HL-60 (cell line): ENCODE data around the gene PSMC5.

Source experiments
- TF ChIP-seq, protein P1 (sequence below): IDR thresholded peaks from one replicate; pipeline ENCODE4 v1.5.1; 2011; ENCODE audit warnings: low read length, control low read depth, inconsistent platforms; ENCODE audit not compliant: insufficient read depth
- TF ChIP-seq, protein P2 (sequence below): IDR thresholded peaks from 2 replicates; pipeline ENCODE4 v1.6.1; 2012; ENCODE audit warnings: low read depth; ENCODE audit not compliant: insufficient replicate concordance

DNA sequence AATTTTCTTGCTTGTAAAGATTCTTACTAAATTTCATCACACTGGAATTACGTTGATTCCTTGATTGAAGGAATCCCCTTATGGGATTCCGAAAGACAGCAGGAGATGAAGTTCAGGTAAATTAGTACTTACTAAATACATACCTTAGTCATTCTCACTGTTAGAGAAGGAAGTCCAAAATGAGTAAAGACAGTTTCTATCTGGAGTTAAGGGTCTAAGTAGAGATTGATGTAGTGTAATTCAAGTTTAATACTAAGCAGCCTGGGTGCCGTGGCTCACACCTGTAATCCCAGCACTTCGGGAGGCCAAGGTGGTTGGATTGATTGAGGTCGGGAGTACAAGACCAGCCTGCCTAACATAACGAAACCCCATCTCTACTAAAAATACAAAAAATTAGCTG is 43.7 kb upstream of the PSMC5 start:
- TF ChIP-seq, protein P1, sequence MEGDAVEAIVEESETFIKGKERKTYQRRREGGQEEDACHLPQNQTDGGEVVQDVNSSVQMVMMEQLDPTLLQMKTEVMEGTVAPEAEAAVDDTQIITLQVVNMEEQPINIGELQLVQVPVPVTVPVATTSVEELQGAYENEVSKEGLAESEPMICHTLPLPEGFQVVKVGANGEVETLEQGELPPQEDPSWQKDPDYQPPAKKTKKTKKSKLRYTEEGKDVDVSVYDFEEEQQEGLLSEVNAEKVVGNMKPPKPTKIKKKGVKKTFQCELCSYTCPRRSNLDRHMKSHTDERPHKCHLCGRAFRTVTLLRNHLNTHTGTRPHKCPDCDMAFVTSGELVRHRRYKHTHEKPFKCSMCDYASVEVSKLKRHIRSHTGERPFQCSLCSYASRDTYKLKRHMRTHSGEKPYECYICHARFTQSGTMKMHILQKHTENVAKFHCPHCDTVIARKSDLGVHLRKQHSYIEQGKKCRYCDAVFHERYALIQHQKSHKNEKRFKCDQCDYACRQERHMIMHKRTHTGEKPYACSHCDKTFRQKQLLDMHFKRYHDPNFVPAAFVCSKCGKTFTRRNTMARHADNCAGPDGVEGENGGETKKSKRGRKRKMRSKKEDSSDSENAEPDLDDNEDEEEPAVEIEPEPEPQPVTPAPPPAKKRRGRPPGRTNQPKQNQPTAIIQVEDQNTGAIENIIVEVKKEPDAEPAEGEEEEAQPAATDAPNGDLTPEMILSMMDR: no peak
- TF ChIP-seq, protein P2, sequence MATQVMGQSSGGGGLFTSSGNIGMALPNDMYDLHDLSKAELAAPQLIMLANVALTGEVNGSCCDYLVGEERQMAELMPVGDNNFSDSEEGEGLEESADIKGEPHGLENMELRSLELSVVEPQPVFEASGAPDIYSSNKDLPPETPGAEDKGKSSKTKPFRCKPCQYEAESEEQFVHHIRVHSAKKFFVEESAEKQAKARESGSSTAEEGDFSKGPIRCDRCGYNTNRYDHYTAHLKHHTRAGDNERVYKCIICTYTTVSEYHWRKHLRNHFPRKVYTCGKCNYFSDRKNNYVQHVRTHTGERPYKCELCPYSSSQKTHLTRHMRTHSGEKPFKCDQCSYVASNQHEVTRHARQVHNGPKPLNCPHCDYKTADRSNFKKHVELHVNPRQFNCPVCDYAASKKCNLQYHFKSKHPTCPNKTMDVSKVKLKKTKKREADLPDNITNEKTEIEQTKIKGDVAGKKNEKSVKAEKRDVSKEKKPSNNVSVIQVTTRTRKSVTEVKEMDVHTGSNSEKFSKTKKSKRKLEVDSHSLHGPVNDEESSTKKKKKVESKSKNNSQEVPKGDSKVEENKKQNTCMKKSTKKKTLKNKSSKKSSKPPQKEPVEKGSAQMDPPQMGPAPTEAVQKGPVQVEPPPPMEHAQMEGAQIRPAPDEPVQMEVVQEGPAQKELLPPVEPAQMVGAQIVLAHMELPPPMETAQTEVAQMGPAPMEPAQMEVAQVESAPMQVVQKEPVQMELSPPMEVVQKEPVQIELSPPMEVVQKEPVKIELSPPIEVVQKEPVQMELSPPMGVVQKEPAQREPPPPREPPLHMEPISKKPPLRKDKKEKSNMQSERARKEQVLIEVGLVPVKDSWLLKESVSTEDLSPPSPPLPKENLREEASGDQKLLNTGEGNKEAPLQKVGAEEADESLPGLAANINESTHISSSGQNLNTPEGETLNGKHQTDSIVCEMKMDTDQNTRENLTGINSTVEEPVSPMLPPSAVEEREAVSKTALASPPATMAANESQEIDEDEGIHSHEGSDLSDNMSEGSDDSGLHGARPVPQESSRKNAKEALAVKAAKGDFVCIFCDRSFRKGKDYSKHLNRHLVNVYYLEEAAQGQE: no peak
